ENCODE data around the gene RFX2.

DNA sequence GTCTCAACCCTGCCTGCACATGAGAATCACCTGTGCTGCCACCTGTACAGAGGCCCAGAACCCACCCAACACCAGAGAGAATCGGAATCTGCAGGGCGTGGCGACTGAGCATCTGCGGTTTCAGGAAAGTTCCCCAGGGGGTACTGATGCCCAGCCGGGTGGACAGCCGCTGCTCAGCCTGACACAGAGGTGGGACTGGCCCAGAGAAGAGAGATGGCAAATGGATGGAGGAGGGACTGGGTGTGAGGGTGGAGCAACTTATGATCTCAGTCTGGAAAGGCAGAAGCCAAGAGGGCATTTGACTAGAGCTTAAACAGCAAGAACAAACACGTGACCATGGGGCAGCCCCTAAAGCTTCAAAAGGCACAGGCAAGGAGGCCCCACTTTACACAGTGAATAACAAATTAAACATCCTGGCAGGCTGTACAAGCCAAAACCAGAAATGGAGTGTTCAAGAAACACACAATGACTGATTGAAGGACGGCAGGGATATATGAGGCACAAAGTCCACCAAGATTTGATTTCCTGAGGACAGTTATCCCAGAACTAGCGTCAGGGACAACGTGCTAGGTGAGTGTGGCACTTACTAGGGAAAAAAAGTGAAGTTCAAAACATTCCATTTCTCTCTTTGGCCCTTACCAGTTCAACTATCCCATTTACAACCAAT, 135.4 kb downstream of the RFX2 start:
- no peak for TF ChIP-seq CTCF (IDR thresholded peaks at IDR 0.05)
- no peak for TF ChIP-seq POLR2A (IDR thresholded peaks at IDR 0.05)
- TF ChIP-seq EP300 (IDR thresholded peaks at IDR 0.05), result no peak

All from ovary (tissue), 3 donors.